CD14-positive monocyte (primary cell): Measurements from ENCODE around the gene GGTLC1. TPM values are rescaled to one million over a fixed set of nuclear protein-coding genes. Genes with fewer than 3 reads are reported as not detected.

Experiments used
- DNase-seq, 3 donors: peaks; one replicate each; pipeline ENCODE4 v3.0.0-alpha.2; 2011 to 2022
- H2AFZ ChIP-seq: 2 replicates; pipeline ENCODE4 v1.6.0; 2012; ENCODE audit warnings: mild to moderate bottlenecking, low read depth, low read length, inconsistent platforms; ENCODE audit not compliant: insufficient read depth, poor library complexity, severe bottlenecking
- H3K27ac ChIP-seq, 2 donors: 1 replicate in 1 of 2; 2 replicates in 1 of 2; pipeline ENCODE4 v1.5.1; 2012 to 2013; ENCODE audit warnings: low read length in 2 of 2, control low read depth in 1 of 2, inconsistent platforms in 1 of 2, low read depth in 1 of 2, mild to moderate bottlenecking in 1 of 2
- H3K27me3 ChIP-seq, 2 donors: one replicate each; pipeline versions ENCODE4 v1.6.0 to v1.6.1; 2011 to 2013; ENCODE audit warnings: low read length in 2 of 2; ENCODE audit not compliant: control insufficient read depth in 2 of 2, insufficient read depth in 2 of 2
- H3K36me3 ChIP-seq, 2 donors: replicated peaks in 1 of 2; 1 replicate in 1 of 2; 2 replicates in 1 of 2; pipeline versions ENCODE4 v1.5.1 to v1.6.1; 2012 to 2013; ENCODE audit warnings: low read length in 2 of 2, control low read depth in 1 of 2, inconsistent platforms in 1 of 2, mild to moderate bottlenecking in 1 of 2; ENCODE audit not compliant: insufficient read depth in 2 of 2, control insufficient read depth in 1 of 2
- H3K4me1 ChIP-seq, 2 donors: 1 replicate in 1 of 2; 2 replicates in 1 of 2; pipeline versions ENCODE4 v1.5.1 to v1.6.1; 2012 to 2013; ENCODE audit warnings: low read length in 2 of 2, control low read depth in 1 of 2, inconsistent platforms in 1 of 2, mild to moderate bottlenecking in 1 of 2, moderate library complexity in 1 of 2; ENCODE audit not compliant: insufficient read depth in 2 of 2, control insufficient read depth in 1 of 2
- H3K4me2 ChIP-seq: replicated peaks from 2 replicates; pipeline ENCODE3; 2012; ENCODE audit warnings: low read length, moderate library complexity, mild to moderate bottlenecking; ENCODE audit not compliant: poor library complexity, severe bottlenecking; ENCODE audit errors: extremely low read depth
- H3K4me3 ChIP-seq, 3 experiments: fragments of 200-600 bp in 1 of 3; sonication (generic) in 1 of 3; replicated peaks in 1 of 3; 1 replicate in 2 of 3; 2 replicates in 1 of 3; pipeline ENCODE4 v1.5.1; 2011 to 2013; ENCODE audit warnings: low read length in 3 of 3, mild to moderate bottlenecking in 3 of 3, control low read depth in 2 of 3, low read depth in 2 of 3, inconsistent platforms in 1 of 3, moderate library complexity in 1 of 3
- H3K79me2 ChIP-seq: 2 replicates; pipeline ENCODE4 v1.6.0; 2012; ENCODE audit warnings: mild to moderate bottlenecking, control low read depth, inconsistent platforms, low read length, moderate library complexity; ENCODE audit not compliant: insufficient read depth
- H3K9ac ChIP-seq: 2 replicates; pipeline ENCODE4 v1.6.0; 2017; ENCODE audit warnings: low read length, mild to moderate bottlenecking; ENCODE audit not compliant: insufficient read depth, poor library complexity, severe bottlenecking
- H3K9me3 ChIP-seq, 2 donors: replicated peaks in 1 of 2; 1 replicate in 1 of 2; 2 replicates in 1 of 2; pipeline versions ENCODE4 v1.5.1 to v1.6.1; 2012 to 2013; ENCODE audit warnings: low read length in 2 of 2, control low read depth in 1 of 2; ENCODE audit not compliant: control insufficient read depth in 1 of 2, insufficient read depth in 1 of 2
- H4K20me1 ChIP-seq: 2 replicates; pipeline ENCODE4 v1.6.0; 2012; ENCODE audit warnings: mild to moderate bottlenecking, low read length, control low read depth, moderate library complexity; ENCODE audit not compliant: insufficient read depth
- H3K27ac Mint-ChIP-seq, 7 donors: one replicate each; pipeline ENCODE4 v1.8.0; 2020; ENCODE audit warnings: mild to moderate bottlenecking in 7 of 7, mixed read lengths in 7 of 7, moderate library complexity in 6 of 7, inconsistent platforms in 2 of 7
- H3K27me3 Mint-ChIP-seq, 3 donors: one replicate each; pipeline ENCODE4 v1.8.0; 2021 to 2022; ENCODE audit warnings: low read depth in 3 of 3, mild to moderate bottlenecking in 3 of 3, mixed read lengths in 3 of 3, moderate library complexity in 3 of 3, inconsistent platforms in 1 of 3
- H3K36me3 Mint-ChIP-seq, 2 donors: one replicate each; pipeline ENCODE4 v1.8.0; 2020; ENCODE audit warnings: mixed read lengths in 2 of 2, inconsistent platforms in 1 of 2, mild to moderate bottlenecking in 1 of 2
- H3K4me1 Mint-ChIP-seq: one replicate; pipeline ENCODE4 v1.8.0; 2020; ENCODE audit warnings: mild to moderate bottlenecking, mixed read lengths
- H3K4me3 Mint-ChIP-seq, 2 donors: one replicate each; pipeline ENCODE4 v1.8.0; 2020; ENCODE audit warnings: mild to moderate bottlenecking in 2 of 2, mixed read lengths in 2 of 2, moderate library complexity in 1 of 2
- H3K9me3 Mint-ChIP-seq, 7 donors: one replicate each; pipeline ENCODE4 v1.8.0; 2020 to 2022; ENCODE audit warnings: mixed read lengths in 7 of 7, mild to moderate bottlenecking in 6 of 7, moderate library complexity in 6 of 7, inconsistent platforms in 2 of 7
- CTCF ChIP-seq: fragments of 200-600 bp; IDR thresholded peaks from one replicate; pipeline ENCODE4 v1.8.0; 2022; ENCODE audit warnings: antibody characterized with exemption, mild to moderate bottlenecking
- WGBS: methylation state at CpG from one replicate; pipeline ENCODE4 v1.1.5; 2013; ENCODE audit warnings: missing lambda C conversion rate; ENCODE audit not compliant: insufficient coverage; 5-methylcytosine and 5-hydroxymethylcytosine counted together
- intact Hi-C, 2 donors: fragments of 100-400 bp; cut with micrococcal nuclease; formaldehyde crosslinking; loops; one replicate each; pipeline versions ENCODE4 v1.15.0 to v1.15.1; 2023
- polyA plus RNA-seq, 3 donors: library from polyadenylated mRNA; depleted of rRNA in 1 of 3; unstranded in 2 of 3; stranded (reverse) in 1 of 3; fragments of 300-500 nt in 2 of 3; fragments of >200 nt in 1 of 3; fragmentation: Illumina TruSeq in 2 of 3; gene quantifications; 1 replicate in 2 of 3; 2 replicates in 1 of 3; pipeline ENCODE4 v1.2.3, GENCODE V29; 2012 to 2021

GGTLC1 gene
- polyA plus RNA-seq, 3 donors: not detected

GRCh38 chr20:24007758-24008157, 19.2 kb upstream of the GGTLC1 start:
- H3K9me3 ChIP-seq: no peaks in the 10 kb centered on the region
- H3K27me3 ChIP-seq: no peaks in the 10 kb centered on the region
- intact Hi-C loops: no loop called here
- no peak for DNase-seq
- H3K79me2 ChIP-seq: no peaks in the 10 kb centered on the region
- no peaks in the 10 kb centered on the region for H3K36me3 ChIP-seq
- no peaks in the 10 kb centered on the region for H4K20me1 ChIP-seq
- Mint-ChIP-seq H3K4me3 (no peak overlapping the region), H3K9me3 (peaks cover 0 to 2% (median 0%) of the 10 kb centered on the region in 7 donors), H3K36me3 (no peaks in the 10 kb centered on the region), H3K27me3 (peaks cover 0 to 4% (median 2%) of the 10 kb centered on the region in 3 donors), H3K27ac (no peak overlapping the region), H3K4me1 (peaks cover 21% of the 10 kb centered on the region)
- 92% methylated on average over 3 of the region's 3 CpGs for WGBS
- no peak overlapping the region for H2AFZ ChIP-seq
- TF ChIP-seq CTCF: no peak
- no peak overlapping the region for H3K4me2 ChIP-seq
- H3K27ac ChIP-seq: no peak overlapping the region
- H3K9ac ChIP-seq: no peak overlapping the region
- H3K4me3 ChIP-seq: no peak overlapping the region
- H3K4me1 ChIP-seq: peaks cover 13 to 17% of the 10 kb centered on the region in 2 donors

GRCh38 chr20:24007073-24007595, 18.6 kb upstream of the GGTLC1 start:
- Histone ChIP-seq H3K4me1 (peaks cover 13 to 17% of the 10 kb centered on the region in 2 donors), H3K9me3 (no peaks in the 10 kb centered on the region), H3K27ac (no peak overlapping the region), H3K4me2 (no peak overlapping the region), H3K9ac (no peak overlapping the region), H3K79me2 (no peaks in the 10 kb centered on the region), H2AFZ (no peak overlapping the region), H3K36me3 (no peaks in the 10 kb centered on the region), H4K20me1 (no peaks in the 10 kb centered on the region), H3K27me3 (no peaks in the 10 kb centered on the region), H3K4me3 (no peak overlapping the region)
- Mint-ChIP-seq H3K4me1 (peaks cover 21% of the 10 kb centered on the region), H3K9me3 (peaks cover 0 to 3% (median 0%) of the 10 kb centered on the region in 7 donors), H3K4me3 (no peak overlapping the region), H3K27me3 (peaks cover 0 to 5% (median 2%) of the 10 kb centered on the region in 3 donors), H3K27ac (no peak overlapping the region), H3K36me3 (no peaks in the 10 kb centered on the region)
- TF ChIP-seq CTCF: no peak
- intact Hi-C loops: no loop called here
- WGBS: 94% methylated on average over 4 of the region's 8 CpGs
- no peak for DNase-seq
